Body of pancreas (tissue), 4 donors: Measurements from ENCODE around the gene CFAP100. TPM values are rescaled to one million over a fixed set of nuclear protein-coding genes. Genes with fewer than 3 reads are reported as not detected.

Source experiments
- ATAC-seq: fragments of 150-250 bp; one replicate; pipeline ENCODE4 v1.9.1; 2016
- DNase-seq, 4 donors: peaks; one replicate each; pipeline ENCODE4 v3.0.0-alpha.2; 2019
- H3K27ac ChIP-seq, 4 donors: fragments of 200-600 bp; sonication (generic); 1 replicate in 3 of 4; 2 replicates in 1 of 4; pipeline versions ENCODE4 v1.5.1 to v1.6.1; 2016 to 2019; ENCODE audit warnings: mild to moderate bottlenecking in 1 of 4, mixed read lengths in 1 of 4, moderate library complexity in 1 of 4
- H3K27me3 ChIP-seq, 2 donors: fragments of 200-600 bp; sonication (generic); one replicate each; pipeline ENCODE4 v1.6.0; 2016; ENCODE audit warnings: mild to moderate bottlenecking in 1 of 2
- H3K36me3 ChIP-seq, 2 donors: fragments of 200-600 bp; sonication (generic); replicated peaks in 1 of 2; 2 replicates each; pipeline ENCODE4 v1.5.1; 2016; ENCODE audit warnings: low read depth in 2 of 2; ENCODE audit not compliant: insufficient read depth in 1 of 2
- H3K4me1 ChIP-seq: fragments of 200-600 bp; sonication (generic); one replicate; pipeline ENCODE4 v1.6.0; 2016
- H3K4me3 ChIP-seq, 2 donors: fragments of 200-600 bp; sonication (generic); 1 replicate in 1 of 2; 2 replicates in 1 of 2; pipeline ENCODE4 v1.5.1; 2016 to 2019
- H3K9me3 ChIP-seq, 3 donors: fragments of 200-600 bp; sonication (generic); 1 replicate in 2 of 3; 2 replicates in 1 of 3; pipeline ENCODE4 v1.5.1; 2016
- CTCF ChIP-seq, 7 experiments: fragments of 450-650 bp in 4 of 7; fragments of 200-600 bp in 3 of 7; sonication (generic) in 3 of 7; IDR thresholded peaks; one replicate each; pipeline ENCODE4 v1.5.1; 2016 to 2019; ENCODE audit warnings: antibody characterized with exemption in 7 of 7
- POLR2A ChIP-seq, 3 donors: fragments of 450-650 bp; IDR thresholded peaks; one replicate each; pipeline ENCODE4 v1.6.1; 2016; ENCODE audit warnings: antibody characterized with exemption in 3 of 3, mild to moderate bottlenecking in 2 of 3
- WGBS, 2 donors: methylation state at CpG; one replicate each; pipeline ENCODE4 v1.1.5; 2017; 5-methylcytosine and 5-hydroxymethylcytosine counted together
- intact Hi-C: fragments of 100-400 bp; cut with DNase I; formaldehyde crosslinking; loops from one replicate; pipeline ENCODE4 v1.15.1; 2023
- total RNA-seq, 2 donors: library from RNA; depleted of rRNA; stranded (reverse); fragments of >200 nt; gene quantifications; one replicate each; pipeline ENCODE4 v1.1.0, GENCODE V29; 2016

Gene CFAP100
- total RNA-seq, 2 donors from 2014 or later = not detected

GRCh38 chr3:126423191-126424038, 28.7 kb downstream of the CFAP100 start:
- no peak overlapping the region for H3K4me3 ChIP-seq
- H3K36me3 ChIP-seq = no peaks in the 10 kb centered on the region
- intact Hi-C loops = no loop called here
- ATAC-seq (no peak), DNase-seq (no peak)
- H3K27ac ChIP-seq = no peak overlapping the region
- H3K27me3 ChIP-seq = no peaks in the 10 kb centered on the region
- 88 to 94% methylated on average over 6 to 20 of the region's 26 CpGs for WGBS, 2 donors
- TF ChIP-seq CTCF (IDR thresholded peaks at IDR 0.05) = no peak
- no peak for TF ChIP-seq POLR2A (IDR thresholded peaks at IDR 0.05)
- no peaks in the 10 kb centered on the region for H3K4me1 ChIP-seq
- H3K9me3 ChIP-seq = peaks cover 0 to 11% (median 0%) of the 10 kb centered on the region in 3 donors

DNA sequence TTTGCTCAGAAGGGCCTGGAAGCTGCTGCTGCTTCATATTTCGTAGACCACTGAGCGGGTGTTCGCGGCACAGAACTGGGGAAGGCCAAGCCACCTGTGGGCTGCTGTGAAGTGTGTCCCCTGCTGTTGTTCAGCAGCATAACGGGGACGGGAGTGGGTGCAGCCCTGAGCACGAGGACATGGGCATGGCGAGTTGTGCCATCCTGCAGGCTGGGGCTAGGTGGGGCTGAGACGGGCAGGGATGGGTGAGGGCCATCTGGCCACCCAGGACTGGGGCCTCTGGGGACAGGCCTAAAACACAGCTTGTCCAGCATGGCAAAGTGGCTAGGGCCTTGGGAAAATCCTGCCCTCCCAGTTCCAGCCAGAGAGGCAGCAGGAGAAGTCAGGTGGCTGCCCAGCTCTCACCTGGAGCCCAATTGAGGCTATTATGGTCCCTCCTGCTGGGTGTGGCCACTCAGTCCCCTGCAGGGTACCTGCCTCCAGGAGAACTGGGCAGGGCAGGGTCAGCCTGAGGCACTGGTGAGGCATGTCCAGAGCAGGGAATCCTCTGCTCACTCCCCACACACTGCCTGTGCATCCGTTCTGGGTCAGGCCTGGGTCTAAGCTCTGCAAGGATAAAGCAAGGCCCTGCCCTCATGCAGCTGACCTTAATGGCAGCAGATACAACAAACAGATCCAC, 29.5 kb downstream of the CFAP100 start:
- Histone ChIP-seq H3K36me3 (no peaks in the 10 kb centered on the region), H3K4me1 (no peaks in the 10 kb centered on the region), H3K4me3 (no peak overlapping the region), H3K9me3 (peaks cover 0 to 11% (median 0%) of the 10 kb centered on the region in 3 donors), H3K27me3 (no peaks in the 10 kb centered on the region), H3K27ac (no peak overlapping the region)
- intact Hi-C loops = no loop called here
- DNase-seq = no peak
- ATAC-seq = no peak
- TF ChIP-seq POLR2A (IDR thresholded peaks at IDR 0.05) = no peak
- no peak for TF ChIP-seq CTCF (IDR thresholded peaks at IDR 0.05)
- WGBS, 2 donors = 80 to 94% methylated on average over 1 to 10 of the region's 10 CpGs

DNA sequence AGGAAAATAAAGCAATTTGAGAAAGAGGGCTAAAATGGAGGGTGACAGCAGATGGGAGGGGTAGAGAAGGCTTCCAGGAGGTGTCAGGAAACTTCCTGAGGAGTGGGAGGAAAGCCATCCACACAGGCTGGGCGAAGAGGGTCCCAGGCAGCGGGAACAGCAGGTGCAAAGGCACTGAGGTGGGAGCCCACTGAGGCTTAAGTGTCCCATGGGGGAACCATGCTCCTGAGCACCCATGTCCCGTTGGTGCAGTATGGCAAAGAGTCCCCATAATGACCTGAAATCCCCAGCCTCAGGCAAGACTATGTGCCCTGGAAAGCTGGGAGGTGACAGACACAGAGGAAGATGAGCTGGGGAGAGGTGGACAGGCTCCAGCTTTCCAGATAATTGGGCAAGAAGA, 30.0 kb downstream of the CFAP100 start:
- no peaks in the 10 kb centered on the region for H3K4me1 ChIP-seq

DNA sequence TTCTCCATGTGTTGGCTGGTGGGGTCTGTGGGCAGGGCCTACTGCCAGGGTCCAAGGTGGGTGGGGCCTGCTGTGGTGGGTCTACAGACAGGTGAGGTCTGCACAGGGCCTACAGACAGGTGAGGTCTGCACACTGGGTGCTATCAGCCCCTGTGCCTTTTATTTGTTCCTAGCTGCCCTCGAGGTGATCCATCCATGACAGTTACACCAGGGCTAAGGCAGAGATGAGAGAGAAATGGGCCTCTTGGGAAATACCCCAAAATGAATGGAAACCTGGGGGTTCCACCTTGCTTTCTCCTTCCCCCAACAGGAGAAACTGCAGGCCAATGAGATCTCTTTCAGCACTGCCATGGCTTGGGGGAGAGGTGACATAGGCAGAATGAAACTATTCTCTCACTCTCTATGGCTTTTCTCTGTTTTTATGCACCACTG, 36.4 kb downstream of the CFAP100 start:
- no peak overlapping the region for H3K4me3 ChIP-seq
- ATAC-seq (no peak), DNase-seq (no peak)
- peaks cover 0 to 3% (median 0%) of the 10 kb centered on the region in 3 donors for H3K9me3 ChIP-seq
- no peaks in the 10 kb centered on the region for H3K36me3 ChIP-seq
- H3K27ac ChIP-seq = no peak overlapping the region
- TF ChIP-seq CTCF (IDR thresholded peaks at IDR 0.05) (no peak), POLR2A (IDR thresholded peaks at IDR 0.05) (no peak)
- H3K4me1 ChIP-seq = no peaks in the 10 kb centered on the region
- WGBS, 2 donors = 80 to 100% methylated on average over 1 of the region's 1 CpG
- intact Hi-C loops = no loop called here
- H3K27me3 ChIP-seq = no peaks in the 10 kb centered on the region

More for the DNA sequence above, 30.0 kb downstream of the CFAP100 start:
- ATAC-seq (no peak), DNase-seq (no peak)
- H3K27me3 ChIP-seq = no peaks in the 10 kb centered on the region
- intact Hi-C loops = no loop called here
- H3K9me3 ChIP-seq = peaks cover 0 to 11% (median 0%) of the 10 kb centered on the region in 3 donors
- no peak overlapping the region for H3K4me3 ChIP-seq
- 80 to 96% methylated on average over 3 of the region's 3 CpGs for WGBS, 2 donors
- H3K36me3 ChIP-seq = no peaks in the 10 kb centered on the region
- no peak overlapping the region for H3K27ac ChIP-seq
- TF ChIP-seq CTCF (IDR thresholded peaks at IDR 0.05) = no peak
- TF ChIP-seq POLR2A (IDR thresholded peaks at IDR 0.05) = no peak
